ENCODE measurements around the gene NME1. TPM values are rescaled to one million over a fixed set of nuclear protein-coding genes. Genes with fewer than 3 reads are reported as not detected.
A peak's percentile ranks its signal among the peaks of the same experiment; 100 is the strongest.

Gene NME1
- total and polyA plus RNA-seq, 2 experiments from 2014 or later = 133 to 250 TPM

- DNase-seq = no peak
- Histone ChIP-seq H3K27ac (no peak overlapping the region), H3K79me2 (ENCODE audit: insufficient read depth) (peaks cover 68% of the 10 kb centered on the region), H3K36me3 (ENCODE audit: low read depth) (no peaks in the 10 kb centered on the region; the same call in 1 of the 2 replicates), H3K9me2 (ENCODE audit: insufficient read depth) (no peaks in the 10 kb centered on the region), H3K9me3 (ENCODE audit: low read depth) (no peaks in the 10 kb centered on the region), H3K9ac (no peak overlapping the region), H4K20me1 (ENCODE audit: insufficient read depth) (no peaks in the 10 kb centered on the region), H3K4me3 (peak overlapping the region; percentile 83; the same call in 1 of the 2 replicates), H3K4me2 (ENCODE audit: unreplicated experiment) (no peak overlapping the region), H3K4me1 (ENCODE audit: insufficient read depth) (peaks cover 11% of the 10 kb centered on the region; the same call in 1 of the 2 replicates), H3K27me3 (replicated peaks; ENCODE audit: insufficient read depth) (no peaks in the 10 kb centered on the region), H3F3A (ENCODE audit: insufficient read depth) (peaks cover 15% of the 10 kb centered on the region; the same call in 1 of the 2 replicates), H2AFZ (no peak overlapping the region)
- WGBS, 2 experiments (ENCODE audit: low coverage in 1 of 2, low lambda C conversion rate in 2 of 2, missing lambda C conversion rate in 2 of 2) = 98 to 99% methylated on average over 8 of the region's 8 CpGs
- in situ Hi-C loops (cut with MboI) = no loop called here
- TF ChIP-seq EZH2 (IDR thresholded peaks at IDR 0.05; ENCODE audit: insufficient read depth, poor library complexity, severe bottlenecking) (no peak), EZH2phosphoT487 (IDR thresholded peaks at IDR 0.05; ENCODE audit: insufficient read depth, low read depth) (no peak)
Observed at GRCh38 chr17:51155416-51155815, 2.1 kb downstream of the NME1 start.

- Histone ChIP-seq H3K4me3 (no peak overlapping the region), H3K27me3 (replicated peaks; ENCODE audit: insufficient read depth) (no peaks in the 10 kb centered on the region), H3K9me2 (ENCODE audit: insufficient read depth) (no peaks in the 10 kb centered on the region), H3K27ac (no peak overlapping the region), H3K36me3 (ENCODE audit: low read depth) (peaks cover 20% of the 10 kb centered on the region), H3K9me3 (ENCODE audit: low read depth) (no peaks in the 10 kb centered on the region), H3F3A (ENCODE audit: insufficient read depth) (peaks cover 7% of the 10 kb centered on the region; the same call in 1 of the 2 replicates), H3K9ac (no peak overlapping the region), H3K4me1 (ENCODE audit: insufficient read depth) (peaks cover 6% of the 10 kb centered on the region; the same call in 1 of the 2 replicates), H3K79me2 (ENCODE audit: insufficient read depth) (peaks cover 57% of the 10 kb centered on the region), H2AFZ (no peak overlapping the region), H4K20me1 (ENCODE audit: insufficient read depth) (no peaks in the 10 kb centered on the region), H3K4me2 (ENCODE audit: unreplicated experiment) (no peak overlapping the region)
- TF ChIP-seq EZH2phosphoT487 (IDR thresholded peaks at IDR 0.05; ENCODE audit: insufficient read depth, low read depth) (no peak), EZH2 (IDR thresholded peaks at IDR 0.05; ENCODE audit: insufficient read depth, poor library complexity, severe bottlenecking) (no peak)
- in situ Hi-C loops (cut with MboI) = no loop called here
- WGBS, 2 experiments (ENCODE audit: low coverage in 1 of 2, low lambda C conversion rate in 2 of 2, missing lambda C conversion rate in 2 of 2) = 97% methylated on average over 3 of the region's 3 CpGs
- DNase-seq = no peak
Observed at GRCh38 chr17:51159604-51160003, 6.2 kb downstream of the NME1 start.

- Histone ChIP-seq H3K9me3 (ENCODE audit: low read depth) (no peaks in the 10 kb centered on the region), H3F3A (ENCODE audit: insufficient read depth) (0 out of 2 replicates have a peak, but pooled peaks cover 6% of the 10 kb centered on the region), H3K9me2 (ENCODE audit: insufficient read depth) (no peaks in the 10 kb centered on the region), H2AFZ (no peak overlapping the region), H3K36me3 (ENCODE audit: low read depth) (peaks cover 20% of the 10 kb centered on the region), H3K79me2 (ENCODE audit: insufficient read depth) (peaks cover 37% of the 10 kb centered on the region), H3K27me3 (replicated peaks; ENCODE audit: insufficient read depth) (no peaks in the 10 kb centered on the region), H4K20me1 (ENCODE audit: insufficient read depth) (no peaks in the 10 kb centered on the region), H3K4me3 (no peak overlapping the region), H3K4me2 (ENCODE audit: unreplicated experiment) (no peak overlapping the region), H3K9ac (no peak overlapping the region), H3K4me1 (ENCODE audit: insufficient read depth) (no peaks in the 10 kb centered on the region), H3K27ac (no peak overlapping the region)
- in situ Hi-C loops (cut with MboI) = no loop called here
- no peak for TF ChIP-seq EZH2 (IDR thresholded peaks at IDR 0.05; ENCODE audit: insufficient read depth, poor library complexity, severe bottlenecking)
- TF ChIP-seq EZH2phosphoT487 (IDR thresholded peaks at IDR 0.05; ENCODE audit: insufficient read depth, low read depth) = no peak
- no peak for DNase-seq
- 81 to 87% methylated on average over 3 of the region's 3 CpGs for WGBS, 2 experiments (ENCODE audit: low coverage in 1 of 2, low lambda C conversion rate in 2 of 2, missing lambda C conversion rate in 2 of 2)
Observed at GRCh38 chr17:51161541-51161940, 8.2 kb downstream of the NME1 start.

GRCh38 chr17:51164911-51165679 is 11.7 kb downstream of the NME1 start:
- in situ Hi-C loops (cut with MboI) = no loop called here
- WGBS, 2 experiments (ENCODE audit: low coverage in 1 of 2, low lambda C conversion rate in 2 of 2, missing lambda C conversion rate in 2 of 2) = 76 to 80% methylated on average over 16 of the region's 16 CpGs

More at GRCh38 chr17:51164911-51165679, 11.7 kb downstream of the NME1 start:
- Histone ChIP-seq H3K9me3 (ENCODE audit: low read depth) (no peaks in the 10 kb centered on the region), H3K4me3 (0 out of 2 replicates have a peak overlapping the region, but pooled peaks have one; percentile 79), H2AFZ (peak overlapping the region; percentile 92), H3K9ac (peak overlapping the region; percentile 91), H4K20me1 (ENCODE audit: insufficient read depth) (no peaks in the 10 kb centered on the region), H3K27me3 (replicated peaks; ENCODE audit: insufficient read depth) (no peaks in the 10 kb centered on the region), H3K9me2 (ENCODE audit: insufficient read depth) (no peaks in the 10 kb centered on the region), H3K36me3 (ENCODE audit: low read depth) (peaks cover 41% of the 10 kb centered on the region), H3K27ac (peak overlapping the region; percentile 90), H3K4me1 (ENCODE audit: insufficient read depth) (peaks cover 8% of the 10 kb centered on the region), H3F3A (ENCODE audit: insufficient read depth) (0 out of 2 replicates have a peak, but pooled peaks cover 24% of the 10 kb centered on the region), H3K79me2 (ENCODE audit: insufficient read depth) (peaks cover 36% of the 10 kb centered on the region), H3K4me2 (ENCODE audit: unreplicated experiment) (peak overlapping the region; percentile 85)
- DNase-seq = no peak
- no peak for TF ChIP-seq EZH2phosphoT487 (IDR thresholded peaks at IDR 0.05; ENCODE audit: insufficient read depth, low read depth)
- TF ChIP-seq EZH2 (IDR thresholded peaks at IDR 0.05; ENCODE audit: insufficient read depth, poor library complexity, severe bottlenecking) = no peak

All from GM23248 (cell line).